Peyer's patch (tissue), 4 donors: Measurements from ENCODE around the gene N4BP3.

ENCODE experiments used
- POLR2A ChIP-seq, 2 donors: fragments of 450-650 bp; IDR thresholded peaks; one replicate each; pipeline ENCODE4 v1.5.1; 2017; ENCODE audit warnings: antibody characterized with exemption in 2 of 2, mild to moderate bottlenecking in 2 of 2, moderate library complexity in 2 of 2
- TF ChIP-seq, protein P1 (sequence below), 6 experiments: fragments of 450-650 bp in 4 of 6; fragments of 200-600 bp in 2 of 6; sonication (generic) in 1 of 6; IDR thresholded peaks; one replicate each; pipeline ENCODE4 v1.5.1; 2017 to 2019; ENCODE audit warnings: antibody characterized with exemption in 6 of 6, mild to moderate bottlenecking in 3 of 6, moderate library complexity in 1 of 6

DNA sequence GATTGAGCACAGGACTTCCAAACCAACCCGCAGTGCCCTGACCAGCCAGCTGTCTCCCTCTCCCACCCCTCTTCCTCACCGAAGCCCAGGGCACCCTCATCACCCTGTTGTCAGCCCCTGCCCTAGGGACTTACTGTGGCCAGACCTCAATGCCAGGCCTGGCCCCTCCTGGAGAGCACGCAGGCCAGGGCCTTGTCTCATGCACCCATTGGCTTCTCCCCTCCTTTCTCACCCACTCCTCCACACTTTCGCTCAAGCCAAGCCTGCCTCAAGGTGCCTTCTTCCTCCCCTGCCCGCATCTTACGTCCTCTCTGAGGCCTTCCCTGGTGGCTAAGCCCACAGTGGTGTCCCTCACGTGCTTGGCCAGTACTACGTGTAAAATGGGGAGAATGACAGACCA is 33.3 kb upstream of the N4BP3 start:
- TF ChIP-seq, protein P1, sequence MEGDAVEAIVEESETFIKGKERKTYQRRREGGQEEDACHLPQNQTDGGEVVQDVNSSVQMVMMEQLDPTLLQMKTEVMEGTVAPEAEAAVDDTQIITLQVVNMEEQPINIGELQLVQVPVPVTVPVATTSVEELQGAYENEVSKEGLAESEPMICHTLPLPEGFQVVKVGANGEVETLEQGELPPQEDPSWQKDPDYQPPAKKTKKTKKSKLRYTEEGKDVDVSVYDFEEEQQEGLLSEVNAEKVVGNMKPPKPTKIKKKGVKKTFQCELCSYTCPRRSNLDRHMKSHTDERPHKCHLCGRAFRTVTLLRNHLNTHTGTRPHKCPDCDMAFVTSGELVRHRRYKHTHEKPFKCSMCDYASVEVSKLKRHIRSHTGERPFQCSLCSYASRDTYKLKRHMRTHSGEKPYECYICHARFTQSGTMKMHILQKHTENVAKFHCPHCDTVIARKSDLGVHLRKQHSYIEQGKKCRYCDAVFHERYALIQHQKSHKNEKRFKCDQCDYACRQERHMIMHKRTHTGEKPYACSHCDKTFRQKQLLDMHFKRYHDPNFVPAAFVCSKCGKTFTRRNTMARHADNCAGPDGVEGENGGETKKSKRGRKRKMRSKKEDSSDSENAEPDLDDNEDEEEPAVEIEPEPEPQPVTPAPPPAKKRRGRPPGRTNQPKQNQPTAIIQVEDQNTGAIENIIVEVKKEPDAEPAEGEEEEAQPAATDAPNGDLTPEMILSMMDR (IDR thresholded peaks at IDR 0.05) = no peak
- no peak for TF ChIP-seq POLR2A (IDR thresholded peaks at IDR 0.05)
